Stimulated activated naive CD8-positive, alpha-beta T cell treated with anti-CD3 and anti-CD28 coated beads, Interleukin-15, amount 100 ng/mL, for 72 hours (primary cell): ENCODE results near the gene ASTN2.

Source experiments
- ATAC-seq: fragments of 150-1000 bp; cut with Tn5 transposase; 2 replicates; pipeline ENCODE4 v1.10.0; 2021; ENCODE audit warnings: mild to moderate bottlenecking, moderate library complexity
- DNase-seq, 2 donors: peaks; one replicate each; pipeline ENCODE4 v3.0.0; 2021 to 2022
- H3K27ac Mint-ChIP-seq, 2 donors: one replicate each; pipeline ENCODE4 v1.8.0; 2022; ENCODE audit warnings: mild to moderate bottlenecking in 2 of 2, mixed read lengths in 2 of 2, moderate library complexity in 2 of 2
- H3K27me3 Mint-ChIP-seq: one replicate; pipeline ENCODE4 v1.8.0; 2022; ENCODE audit warnings: mixed read lengths
- H3K4me1 Mint-ChIP-seq: one replicate; pipeline ENCODE4 v1.8.0; 2022; ENCODE audit warnings: mild to moderate bottlenecking, mixed read lengths
- H3K4me3 Mint-ChIP-seq, 2 donors: one replicate each; pipeline ENCODE4 v1.8.0; 2022; ENCODE audit warnings: mild to moderate bottlenecking in 2 of 2, mixed read lengths in 2 of 2, moderate library complexity in 1 of 2
- H3K9me3 Mint-ChIP-seq, 2 donors: one replicate each; pipeline ENCODE4 v1.8.0; 2022; ENCODE audit warnings: mixed read lengths in 2 of 2

Gene ASTN2

DNA sequence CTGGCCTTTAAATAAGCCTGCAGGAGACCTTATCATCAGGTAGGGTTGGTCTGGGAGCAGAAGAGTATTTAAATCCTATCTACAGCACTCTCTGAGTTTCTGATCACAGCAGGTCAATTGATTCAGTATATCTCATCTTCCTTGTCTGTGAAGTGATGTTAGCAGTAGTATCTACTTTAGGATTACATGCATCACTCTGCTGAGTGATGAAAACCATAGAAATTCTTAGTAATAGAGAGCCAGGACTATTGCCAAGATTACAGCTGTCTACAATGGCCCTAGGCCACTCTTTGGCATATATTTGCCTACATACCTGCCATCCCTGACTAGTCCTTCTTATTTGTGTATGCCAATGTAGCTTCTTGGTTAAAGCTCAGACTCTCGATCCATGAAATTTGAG, 183.8 kb downstream of the ASTN2 start:
- no peaks in the 10 kb centered on the region for H3K4me1 Mint-ChIP-seq
- no peaks in the 10 kb centered on the region for H3K27me3 Mint-ChIP-seq
- no peak overlapping the region for H3K27ac Mint-ChIP-seq
- DNase-seq, result no peak
- no peak overlapping the region for H3K4me3 Mint-ChIP-seq
- H3K9me3 Mint-ChIP-seq, result peaks cover 5 to 8% of the 10 kb centered on the region in 2 donors
- ATAC-seq, result no peak

DNA sequence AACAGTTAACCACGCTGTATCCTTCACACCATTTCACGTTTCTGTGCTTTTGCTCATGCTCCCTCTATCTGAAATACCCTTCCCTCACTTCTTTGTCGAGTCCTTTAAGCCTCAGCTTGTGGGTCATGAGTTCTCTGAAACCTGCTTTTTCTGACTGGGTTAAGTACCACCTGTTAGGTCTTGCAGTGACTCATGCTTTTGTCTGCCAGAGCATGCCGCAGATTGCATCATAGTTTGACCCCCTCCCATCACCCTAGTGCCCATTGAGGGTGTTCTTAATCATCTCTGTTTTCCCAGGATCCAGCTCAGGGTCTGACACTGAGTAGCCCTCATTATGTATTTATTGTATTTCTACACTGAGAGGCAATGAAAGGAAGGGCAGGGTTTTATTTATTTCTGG, 190.2 kb downstream of the ASTN2 start:
- Mint-ChIP-seq H3K9me3 (peaks cover 16 to 30% of the 10 kb centered on the region in 2 donors), H3K4me1 (no peaks in the 10 kb centered on the region), H3K27ac (no peak overlapping the region), H3K4me3 (no peak overlapping the region), H3K27me3 (no peaks in the 10 kb centered on the region)
- DNase-seq (no peak), ATAC-seq (no peak)

DNA sequence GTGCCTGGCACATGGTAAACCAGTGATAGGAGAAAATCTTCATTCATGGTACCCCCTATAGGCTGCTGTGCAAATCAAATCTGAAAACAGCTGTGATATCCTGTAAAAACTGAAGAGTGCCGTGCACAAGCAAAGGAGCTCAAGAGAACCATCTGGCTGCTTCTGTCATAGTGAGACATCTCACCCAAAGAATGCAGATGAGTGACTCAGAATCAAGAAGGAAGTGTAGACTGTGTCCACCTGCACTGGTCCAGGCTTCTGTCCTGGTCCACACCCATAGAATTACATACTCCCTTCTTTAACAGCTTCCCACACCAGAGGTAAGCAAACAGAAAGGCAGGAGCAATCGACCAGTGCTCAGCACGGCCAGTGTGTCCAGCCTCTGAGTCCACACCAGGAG, 195.9 kb downstream of the ASTN2 start:
- no peaks in the 10 kb centered on the region for H3K27me3 Mint-ChIP-seq
- no peak overlapping the region for H3K27ac Mint-ChIP-seq
- no peaks in the 10 kb centered on the region for H3K4me1 Mint-ChIP-seq
- no peak for ATAC-seq
- H3K4me3 Mint-ChIP-seq, result no peak overlapping the region
- H3K9me3 Mint-ChIP-seq, result peaks cover 5 to 29% of the 10 kb centered on the region in 2 donors
- DNase-seq, result no peak

DNA sequence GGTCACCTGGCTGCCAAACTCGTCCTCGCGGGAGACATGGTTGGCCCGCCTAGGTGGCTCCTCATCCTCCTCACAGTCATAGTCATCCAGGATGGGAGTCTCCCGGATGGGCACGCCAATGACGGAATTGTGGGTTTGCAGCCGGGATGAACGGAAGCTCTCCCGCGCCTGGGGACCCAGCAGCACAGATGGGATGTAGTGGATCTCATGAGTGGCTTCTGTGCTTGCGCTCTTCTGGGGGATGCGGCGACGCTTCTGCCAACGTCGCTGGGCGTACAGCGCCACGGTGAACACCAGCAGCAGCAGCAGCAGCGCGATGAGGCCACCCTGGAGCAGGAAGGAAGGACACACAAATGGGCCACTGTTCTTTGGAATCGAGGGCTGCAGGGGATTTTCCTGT, 200.4 kb downstream of the ASTN2 start:
- Mint-ChIP-seq H3K9me3 (peaks cover 15 to 33% of the 10 kb centered on the region in 2 donors), H3K27me3 (no peaks in the 10 kb centered on the region), H3K4me1 (no peaks in the 10 kb centered on the region), H3K4me3 (no peak overlapping the region), H3K27ac (peak overlapping the region in 1 of 2 donors; percentile 52)
- no peak for DNase-seq
- no peak for ATAC-seq

DNA sequence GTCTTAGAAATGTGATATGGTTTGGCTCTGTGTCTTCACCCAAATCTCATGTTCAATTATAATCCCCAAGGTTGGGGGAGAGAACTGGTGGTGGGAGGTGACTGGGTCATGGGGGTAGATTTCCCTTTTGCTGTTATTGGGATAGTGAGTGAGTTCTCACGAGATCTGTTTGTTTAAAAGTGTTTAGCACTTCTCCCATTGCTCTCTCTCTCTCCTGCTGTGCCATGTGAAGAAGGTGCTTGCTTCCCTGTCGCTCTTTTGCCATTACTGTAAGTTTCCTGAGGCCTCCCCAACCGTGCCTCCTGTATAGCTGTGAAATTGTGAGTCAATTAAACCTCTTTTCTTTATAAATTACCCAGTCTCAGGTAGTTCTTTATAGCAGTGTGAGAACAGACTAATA, 203.6 kb downstream of the ASTN2 start:
- H3K9me3 Mint-ChIP-seq, result peaks cover 19 to 46% of the 10 kb centered on the region in 2 donors
- no peak overlapping the region for H3K27ac Mint-ChIP-seq
- ATAC-seq (no peak), DNase-seq (no peak)
- H3K4me3 Mint-ChIP-seq, result no peak overlapping the region
- H3K27me3 Mint-ChIP-seq, result no peaks in the 10 kb centered on the region
- no peaks in the 10 kb centered on the region for H3K4me1 Mint-ChIP-seq

DNA sequence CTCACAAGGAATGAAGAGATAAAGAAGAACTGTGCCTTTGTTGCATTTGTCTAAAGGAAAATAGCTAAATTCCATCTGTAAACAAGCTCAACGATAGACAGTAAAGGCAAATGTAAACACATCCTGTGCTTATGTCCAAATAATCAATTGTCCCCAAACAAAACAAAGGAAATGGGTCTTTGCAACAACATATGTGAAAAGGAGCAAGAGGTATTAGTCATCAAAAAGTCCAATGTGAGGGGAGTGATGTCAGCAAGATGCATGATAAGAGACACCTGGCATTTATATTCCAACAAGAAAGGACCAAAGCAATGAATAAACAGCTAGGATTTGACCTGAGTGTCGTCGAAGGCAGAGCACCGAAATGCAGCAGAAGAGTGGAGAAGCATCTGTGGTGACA, 209.1 kb downstream of the ASTN2 start:
- DNase-seq (no peak), ATAC-seq (no peak)
- no peak overlapping the region for H3K27ac Mint-ChIP-seq
- H3K4me3 Mint-ChIP-seq, result no peak overlapping the region
- H3K9me3 Mint-ChIP-seq, result peaks cover 11 to 35% of the 10 kb centered on the region in 2 donors
- no peaks in the 10 kb centered on the region for H3K27me3 Mint-ChIP-seq
- H3K4me1 Mint-ChIP-seq, result no peaks in the 10 kb centered on the region

DNA sequence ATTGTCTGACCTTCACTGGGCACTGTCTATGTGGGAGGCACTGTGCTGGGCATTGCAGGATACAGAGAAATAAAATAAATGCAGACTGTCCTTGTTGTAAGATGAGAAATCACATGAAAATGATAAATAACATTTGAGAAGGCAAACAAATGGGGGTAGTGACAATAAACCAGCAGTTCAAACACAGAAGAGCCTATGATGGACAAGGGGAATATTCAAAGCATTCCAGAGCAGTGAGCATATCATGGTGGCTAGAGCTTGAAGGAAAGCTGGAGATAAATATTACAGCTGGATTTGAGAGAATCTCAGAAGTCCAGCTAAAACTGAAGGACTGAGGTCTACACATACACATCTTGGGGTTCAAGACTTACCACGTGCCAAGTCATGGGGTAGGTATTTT, 209.9 kb downstream of the ASTN2 start:
- no peak for DNase-seq
- Mint-ChIP-seq H3K27ac (no peak overlapping the region), H3K9me3 (peaks cover 9 to 31% of the 10 kb centered on the region in 2 donors), H3K4me3 (no peak overlapping the region), H3K27me3 (no peaks in the 10 kb centered on the region), H3K4me1 (no peaks in the 10 kb centered on the region)
- no peak for ATAC-seq

DNA sequence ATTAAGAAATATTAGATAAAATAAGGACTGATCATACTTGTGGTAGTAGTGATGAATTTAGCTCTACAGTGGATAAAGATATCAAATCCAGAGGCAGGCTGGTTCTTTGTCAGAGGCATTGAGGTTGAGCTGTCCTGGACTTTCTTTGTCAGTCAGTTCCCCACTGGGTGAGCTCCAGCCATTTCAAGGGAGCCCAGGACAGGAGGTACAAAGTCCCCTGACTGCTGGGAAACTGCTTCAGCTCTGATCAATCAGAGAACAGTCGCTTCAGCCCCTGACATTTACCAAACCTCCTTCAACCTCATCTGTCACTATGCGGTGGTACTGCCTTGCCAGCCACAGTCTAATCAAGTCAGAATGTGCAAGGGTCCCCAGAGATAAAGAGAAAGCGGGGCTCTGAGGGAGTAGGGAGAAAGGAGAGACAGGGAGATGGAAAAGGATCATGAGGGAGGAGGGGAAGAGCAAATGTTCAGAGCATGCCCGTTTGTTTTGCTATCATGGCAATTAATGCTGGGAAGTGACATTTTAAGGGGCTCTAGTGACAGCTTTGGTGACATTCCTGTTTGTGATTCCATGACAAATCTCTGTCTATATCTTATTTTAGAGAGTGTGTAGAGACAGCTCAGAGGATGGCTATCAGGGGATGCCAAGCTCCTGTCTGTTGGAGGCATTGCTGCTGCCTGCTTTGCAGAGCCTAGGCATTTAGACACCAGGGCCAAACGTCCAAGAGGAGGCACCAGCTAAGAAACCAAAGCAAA, 223.2 kb downstream of the ASTN2 start:
- DNase-seq (no peak), ATAC-seq (no peak)
- H3K4me3 Mint-ChIP-seq, result no peak overlapping the region
- H3K27me3 Mint-ChIP-seq, result no peaks in the 10 kb centered on the region
- no peaks in the 10 kb centered on the region for H3K4me1 Mint-ChIP-seq
- H3K27ac Mint-ChIP-seq, result no peak overlapping the region
- peaks cover 18 to 33% of the 10 kb centered on the region in 2 donors for H3K9me3 Mint-ChIP-seq

DNA sequence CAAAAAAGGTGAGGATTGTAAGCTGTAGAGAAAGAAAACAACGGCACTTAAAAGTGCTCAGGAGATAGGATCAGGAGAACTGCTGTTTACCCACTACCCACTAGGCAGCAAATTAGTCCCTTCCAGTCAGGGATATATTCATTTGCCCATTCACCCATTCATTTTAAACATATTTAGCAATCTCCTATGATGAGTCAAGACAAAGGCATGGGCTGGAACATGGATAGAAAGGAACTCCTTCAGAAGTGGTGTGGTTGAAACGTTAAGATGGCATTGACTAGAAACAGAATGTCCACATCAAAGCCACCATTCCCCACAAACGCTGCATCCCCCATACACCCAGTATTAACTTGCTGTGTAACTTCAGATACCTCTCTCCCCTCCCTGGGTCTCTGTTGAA, 225.7 kb downstream of the ASTN2 start:
- H3K4me1 Mint-ChIP-seq, result no peaks in the 10 kb centered on the region
- DNase-seq, result no peak
- H3K27ac Mint-ChIP-seq, result no peak overlapping the region
- H3K9me3 Mint-ChIP-seq, result peaks cover 10 to 14% of the 10 kb centered on the region in 2 donors
- ATAC-seq, result no peak
- no peak overlapping the region for H3K4me3 Mint-ChIP-seq
- no peaks in the 10 kb centered on the region for H3K27me3 Mint-ChIP-seq

DNA sequence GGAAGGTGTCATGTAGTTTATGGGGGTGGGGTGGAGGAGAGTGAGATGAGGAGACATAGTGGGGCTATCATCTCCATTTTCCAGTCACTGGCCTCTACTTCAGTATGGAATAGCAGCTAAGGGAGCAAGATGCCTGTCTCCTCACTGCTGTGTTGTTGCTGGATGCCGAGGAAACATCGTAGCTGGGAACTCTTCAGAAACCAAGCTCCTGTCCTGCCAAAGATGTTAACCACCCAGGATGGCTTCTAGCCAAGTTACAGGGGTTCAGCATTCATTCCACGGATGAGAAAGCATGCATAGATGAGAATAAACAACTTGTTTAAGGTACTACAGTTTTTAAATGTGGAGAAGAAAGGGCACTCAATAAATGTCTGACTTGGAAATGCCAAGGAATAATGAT, 226.5 kb downstream of the ASTN2 start:
- DNase-seq (no peak), ATAC-seq (no peak)
- Mint-ChIP-seq H3K4me3 (no peak overlapping the region), H3K27ac (no peak overlapping the region), H3K27me3 (no peaks in the 10 kb centered on the region), H3K4me1 (no peaks in the 10 kb centered on the region), H3K9me3 (peaks cover 9 to 10% of the 10 kb centered on the region in 2 donors)

DNA sequence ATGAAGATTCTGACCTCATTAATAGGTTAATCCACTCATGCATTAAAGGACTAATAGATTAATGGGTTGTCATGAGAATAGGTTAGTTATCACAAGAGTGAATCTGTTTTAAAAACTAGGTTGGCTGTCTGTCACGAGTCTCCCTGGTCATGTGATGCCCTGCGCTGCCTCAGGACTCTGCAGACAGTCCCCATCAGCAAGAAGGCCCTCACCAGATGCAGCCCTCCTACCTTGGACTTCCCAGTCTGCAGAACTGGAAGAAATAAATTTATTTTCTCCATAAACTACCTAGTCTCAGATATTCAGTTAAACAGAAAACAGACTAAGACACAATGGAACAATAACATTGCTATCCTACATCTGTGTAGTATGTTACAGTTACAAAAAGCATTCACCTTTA, 227.4 kb downstream of the ASTN2 start:
- no peak overlapping the region for H3K27ac Mint-ChIP-seq
- H3K4me1 Mint-ChIP-seq, result no peaks in the 10 kb centered on the region
- no peak for DNase-seq
- no peak for ATAC-seq
- peaks cover 0 to 5% of the 10 kb centered on the region in 2 donors for H3K9me3 Mint-ChIP-seq
- H3K27me3 Mint-ChIP-seq, result no peaks in the 10 kb centered on the region
- H3K4me3 Mint-ChIP-seq, result no peak overlapping the region

DNA sequence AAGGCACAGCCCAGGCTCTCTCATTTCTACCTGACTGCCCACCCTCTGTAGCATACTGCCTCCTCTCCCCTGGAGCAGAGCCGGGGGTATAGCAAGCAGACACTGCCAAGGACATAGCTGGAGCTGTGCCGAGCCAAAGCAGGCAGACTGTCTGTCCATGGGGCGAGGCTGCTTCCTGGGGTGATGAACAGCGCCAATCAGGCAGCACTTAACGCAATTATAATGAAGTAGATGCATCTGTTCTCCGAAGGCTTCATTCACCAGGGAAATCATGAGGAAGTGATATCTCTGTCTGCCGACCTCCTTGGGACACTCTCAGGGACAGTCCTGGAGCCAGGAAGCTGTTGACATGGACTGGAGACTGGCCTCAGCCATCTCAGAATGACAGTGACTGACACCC, 230.7 kb downstream of the ASTN2 start:
- Mint-ChIP-seq H3K27me3 (no peaks in the 10 kb centered on the region), H3K4me3 (no peak overlapping the region), H3K4me1 (no peaks in the 10 kb centered on the region), H3K27ac (no peak overlapping the region), H3K9me3 (peaks cover 10 to 25% of the 10 kb centered on the region in 2 donors)
- no peak for ATAC-seq
- DNase-seq, result no peak

DNA sequence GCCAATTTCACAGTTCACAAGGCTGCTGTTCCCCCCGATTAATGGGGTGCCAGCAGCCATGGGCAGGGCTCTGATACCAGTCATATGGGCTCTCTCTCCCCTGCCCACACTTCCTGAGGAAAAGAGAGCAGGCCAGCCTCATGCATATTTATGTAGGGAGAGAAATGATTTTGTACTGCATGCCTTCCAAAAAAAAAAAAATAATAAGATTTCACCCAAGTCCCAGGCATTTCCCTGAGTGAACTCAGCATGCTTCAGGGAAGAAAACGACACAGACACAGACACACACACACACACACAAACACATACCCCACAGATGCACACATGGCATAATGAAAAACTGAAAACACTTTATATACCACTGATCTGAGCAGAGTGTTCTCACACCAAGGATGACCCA, 232.8 kb downstream of the ASTN2 start:
- no peak for ATAC-seq
- Mint-ChIP-seq H3K4me3 (no peak overlapping the region), H3K27ac (no peak overlapping the region), H3K4me1 (no peaks in the 10 kb centered on the region), H3K27me3 (no peaks in the 10 kb centered on the region), H3K9me3 (peaks cover 10 to 25% of the 10 kb centered on the region in 2 donors)
- DNase-seq, result no peak

DNA sequence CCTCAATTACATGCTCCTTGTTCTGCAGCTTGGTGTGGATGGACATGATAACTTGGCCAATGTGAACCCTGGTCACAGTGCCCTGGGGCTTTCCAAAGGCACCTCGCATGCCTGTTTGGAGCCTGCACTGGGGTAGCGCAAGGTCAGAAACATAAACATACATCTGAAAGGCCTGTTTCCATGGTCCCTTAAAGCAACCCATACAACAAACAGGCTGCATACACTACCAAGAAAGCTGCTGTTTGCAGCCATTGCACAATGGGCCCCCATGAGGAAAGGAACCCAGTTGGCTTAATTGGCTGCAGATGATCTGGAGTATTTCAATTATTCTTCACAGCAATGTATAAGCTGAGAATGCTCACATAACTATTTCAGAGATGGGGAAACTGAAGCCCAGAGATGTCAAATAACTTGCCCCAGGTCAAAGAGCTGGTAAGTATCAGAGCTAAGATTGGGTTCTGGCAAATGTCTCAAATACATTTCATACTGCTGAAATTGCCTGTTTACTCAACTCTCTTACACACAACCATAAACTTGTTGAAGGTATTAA, 233.9 kb downstream of the ASTN2 start:
- Mint-ChIP-seq H3K4me3 (no peak overlapping the region), H3K9me3 (peaks cover 10 to 25% of the 10 kb centered on the region in 2 donors), H3K27me3 (no peaks in the 10 kb centered on the region), H3K27ac (no peak overlapping the region), H3K4me1 (no peaks in the 10 kb centered on the region)
- DNase-seq, result no peak
- no peak for ATAC-seq

DNA sequence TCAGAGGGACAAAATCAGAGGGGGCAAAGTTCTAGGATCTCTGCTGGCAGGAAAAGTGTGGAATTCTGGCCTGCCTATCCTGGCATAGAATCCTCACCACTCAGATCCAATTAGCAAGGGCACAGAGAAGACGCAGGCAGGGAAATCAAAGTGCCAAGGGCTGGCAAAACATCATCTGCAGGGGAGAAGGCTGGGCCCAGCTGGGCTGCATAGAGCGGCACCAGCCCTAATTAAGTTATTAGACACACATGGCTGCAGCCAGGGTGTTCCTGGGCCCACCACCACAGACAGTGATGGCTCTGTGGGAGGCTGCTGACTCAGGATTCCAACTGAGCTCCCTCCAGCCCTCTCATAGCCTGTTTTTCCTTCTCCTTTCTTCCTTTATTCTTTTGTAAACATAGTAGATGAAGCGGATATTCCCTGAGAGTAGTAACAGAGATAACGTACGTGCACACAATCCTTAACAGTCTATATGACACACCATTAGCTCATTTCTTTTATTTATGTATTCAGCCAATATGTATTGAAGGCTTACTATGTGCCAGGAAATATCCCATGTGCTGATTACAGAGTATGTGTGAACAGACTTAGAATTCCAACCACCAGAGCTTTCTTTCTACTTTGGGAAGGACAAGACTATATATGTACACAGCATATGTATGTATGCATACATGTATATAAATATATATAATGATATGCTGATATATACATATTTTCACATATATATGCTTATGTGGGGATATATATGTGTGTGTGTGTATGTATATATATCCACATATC, 236.1 kb downstream of the ASTN2 start:
- DNase-seq, result no peak
- no peak for ATAC-seq

DNA sequence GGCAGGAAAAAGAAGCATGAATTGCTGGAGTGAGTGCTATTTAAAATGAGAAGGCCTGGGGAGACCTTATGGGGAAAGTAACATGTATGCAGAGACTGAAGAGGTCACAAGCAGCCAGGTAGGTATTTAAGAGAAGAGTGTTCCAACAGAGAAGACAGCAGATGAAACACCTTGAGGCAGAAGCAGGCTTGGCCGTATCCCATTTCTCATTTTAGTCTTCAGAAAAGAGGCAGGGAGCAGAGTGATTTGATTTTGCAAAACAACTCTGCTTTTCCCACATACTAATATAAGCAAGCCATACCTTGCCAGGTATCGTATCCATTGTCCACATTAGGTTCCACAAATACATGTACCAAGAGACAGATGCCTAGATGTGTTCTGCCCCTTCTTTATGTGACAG, 244.3 kb downstream of the ASTN2 start:
- no peak overlapping the region for H3K27ac Mint-ChIP-seq
- H3K4me3 Mint-ChIP-seq, result no peak overlapping the region
- DNase-seq (no peak), ATAC-seq (no peak)
- H3K4me1 Mint-ChIP-seq, result no peaks in the 10 kb centered on the region
- H3K9me3 Mint-ChIP-seq, result no peaks in the 10 kb centered on the region
- no peaks in the 10 kb centered on the region for H3K27me3 Mint-ChIP-seq

More for the DNA sequence above, 236.1 kb downstream of the ASTN2 start:
- H3K4me1 Mint-ChIP-seq, result no peaks in the 10 kb centered on the region
- no peak overlapping the region for H3K27ac Mint-ChIP-seq
- no peak overlapping the region for H3K4me3 Mint-ChIP-seq
- no peaks in the 10 kb centered on the region for H3K27me3 Mint-ChIP-seq
- H3K9me3 Mint-ChIP-seq, result peaks cover 10 to 25% of the 10 kb centered on the region in 2 donors
